ENCODE measurements around the gene ERVH48-1. TPM values are rescaled to one million over a fixed set of nuclear protein-coding genes. Genes with fewer than 3 reads are reported as not detected.
"Not testable (repeated sequence)": the region's sequence is repeated elsewhere in the genome, so short reads cannot be mapped to it uniquely, and the experiment has no call there.

ERVH48-1 gene
- polyA plus RNA-seq, 2 of the 4 experiments (the other 2 are of a cell fraction), result not detected

GRCh38 chr21:42970946-42971653, 45.7 kb upstream of the ERVH48-1 start:
- no peak for DNase-seq (ENCODE audit: low read depth in 1 of 2, low spot score in 1 of 2)
- ChIA-PET POLR2A (no interaction called here), CTCF (no interaction called here)
- ATAC-seq, result no peak
- WGBS (ENCODE audit: missing lambda C conversion rate), result 81% methylated on average over 7 of the region's 7 CpGs
- Histone ChIP-seq H3K4me3 (no peak overlapping the region), H3K9me3 (no peaks in the 10 kb centered on the region), H3K4me1 (peaks cover 7% of the 10 kb centered on the region; the same call in 2 of the 3 replicates), H3K4me2 (no peak overlapping the region), H3K27ac (no peak overlapping the region)
- no peak for TF ChIP-seq TP53 (CRISPR knock-in tag; IDR thresholded peaks at IDR 0.05)
- TF ChIP-seq CHD4 (IDR thresholded peaks at IDR 0.05; ENCODE audit: borderline replicate concordance), result no peak
- TF ChIP-seq E2F6 (IDR thresholded peaks at IDR 0.05; ENCODE audit: borderline replicate concordance, low read depth), result no peak
- TF ChIP-seq HEYL (CRISPR knock-in tag; IDR thresholded peaks at IDR 0.05), result no peak
- no peak for TF ChIP-seq MAX (IDR thresholded peaks at IDR 0.05)
- no peak for TF ChIP-seq ELK1 (IDR thresholded peaks at IDR 0.05; ENCODE audit: low read depth, low read length)
- no peak for TF ChIP-seq JUNB (IDR thresholded peaks at IDR 0.05)
- TF ChIP-seq CHD2 (IDR thresholded peaks at IDR 0.05; ENCODE audit: low read length, partially characterized antibody), result no peak
- no peak for TF ChIP-seq RARB (CRISPR knock-in tag; IDR thresholded peaks at IDR 0.05)
- TF ChIP-seq USF2 (IDR thresholded peaks at IDR 0.05), result no peak
- TF ChIP-seq HOXB13 (CRISPR knock-in tag; IDR thresholded peaks at IDR 0.05; ENCODE audit: low read depth), result no peak
- no peak for TF ChIP-seq REST (IDR thresholded peaks at IDR 0.05)
- no peak for TF ChIP-seq RFX5 (IDR thresholded peaks at IDR 0.05)
- FAIRE-seq, result no peak

- no peak for FAIRE-seq
- no peak for ATAC-seq
- H3K4me2 ChIP-seq, result no peak overlapping the region
- no peak for DNase-seq (ENCODE audit: low read depth in 1 of 2, low spot score in 1 of 2)
- H3K4me1 ChIP-seq, result 0 out of 3 replicates have a peak, but pooled peaks cover 5% of the 10 kb centered on the region
- H3K9me3 ChIP-seq, result no peaks in the 10 kb centered on the region
- H3K27ac ChIP-seq, result no peak overlapping the region
- TF ChIP-seq CBX8 (IDR thresholded peaks at IDR 0.05) (no peak), RNF2 (IDR thresholded peaks at IDR 0.05; ENCODE audit: borderline replicate concordance, low read depth) (no peak), MAZ (IDR thresholded peaks at IDR 0.05; ENCODE audit: borderline replicate concordance, low read depth, low read length) (no peak), HOXB13 (CRISPR knock-in tag; IDR thresholded peaks at IDR 0.05; ENCODE audit: low read depth) (no peak), TFCP2L1 (CRISPR knock-in tag; IDR thresholded peaks at IDR 0.05) (no peak), CHD4 (IDR thresholded peaks at IDR 0.05; ENCODE audit: borderline replicate concordance) (no peak), CHD2 (IDR thresholded peaks at IDR 0.05; ENCODE audit: low read length, partially characterized antibody) (no peak), HES2 (IDR thresholded peaks at IDR 0.05) (no peak)
- no peak overlapping the region for H3K4me3 ChIP-seq
- POLR2A ChIA-PET, result no interaction called here
- 55% methylated on average over 6 of the region's 6 CpGs for WGBS (ENCODE audit: missing lambda C conversion rate)
- CTCF ChIA-PET, result no interaction called here
Measured at GRCh38 chr21:42969193-42969600, 43.8 kb upstream of the ERVH48-1 start.

GRCh38 chr21:42967616-42968015, 42.2 kb upstream of the ERVH48-1 start:
- H3K4me1 ChIP-seq; H3K9me3 ChIP-seq; ATAC-seq; FAIRE-seq; CTCF ChIA-PET; H3K4me2 ChIP-seq; DNase-seq (ENCODE audit: low read depth in 1 of 2, low spot score in 1 of 2); H3K27ac ChIP-seq; H3K4me3 ChIP-seq; POLR2A ChIA-PET: not testable (repeated sequence)
- 96% methylated on average over 9 of the region's 9 CpGs for WGBS (ENCODE audit: missing lambda C conversion rate)
